WI38 (cell line): ENCODE results near the gene THEM5.

Experiments used
- H3K4me3 ChIP-seq: 2 replicates; pipeline ENCODE4 v1.5.1; 2011; ENCODE audit warnings: low read depth, mild to moderate bottlenecking, control low read depth, low read length
- TF ChIP-seq, protein P1 (sequence below): IDR thresholded peaks from 2 replicates; pipeline ENCODE4 v1.5.1; 2012; ENCODE audit warnings: low read depth, mild to moderate bottlenecking, control low read depth, low read length

Gene THEM5

DNA sequence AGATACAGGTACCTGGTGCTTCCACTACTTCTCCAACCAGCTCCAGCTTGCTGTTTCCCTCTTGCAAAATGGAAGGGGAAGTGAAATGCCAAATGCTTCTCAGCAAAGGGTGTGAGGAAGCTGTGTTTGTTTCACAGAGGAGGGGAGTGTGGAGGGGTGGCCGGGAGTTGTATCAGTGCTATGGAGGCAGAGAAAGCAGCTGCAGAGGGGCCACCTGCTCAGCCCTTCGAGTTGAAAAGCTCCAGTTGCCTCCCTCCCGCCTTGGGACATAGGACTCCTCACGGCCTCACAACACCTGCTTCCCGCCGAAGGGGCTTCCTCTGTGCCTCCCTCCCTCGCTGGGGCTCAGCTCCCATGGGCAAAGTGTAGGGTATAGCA lies 36.2 kb downstream of the THEM5 start:
- TF ChIP-seq, protein P1, sequence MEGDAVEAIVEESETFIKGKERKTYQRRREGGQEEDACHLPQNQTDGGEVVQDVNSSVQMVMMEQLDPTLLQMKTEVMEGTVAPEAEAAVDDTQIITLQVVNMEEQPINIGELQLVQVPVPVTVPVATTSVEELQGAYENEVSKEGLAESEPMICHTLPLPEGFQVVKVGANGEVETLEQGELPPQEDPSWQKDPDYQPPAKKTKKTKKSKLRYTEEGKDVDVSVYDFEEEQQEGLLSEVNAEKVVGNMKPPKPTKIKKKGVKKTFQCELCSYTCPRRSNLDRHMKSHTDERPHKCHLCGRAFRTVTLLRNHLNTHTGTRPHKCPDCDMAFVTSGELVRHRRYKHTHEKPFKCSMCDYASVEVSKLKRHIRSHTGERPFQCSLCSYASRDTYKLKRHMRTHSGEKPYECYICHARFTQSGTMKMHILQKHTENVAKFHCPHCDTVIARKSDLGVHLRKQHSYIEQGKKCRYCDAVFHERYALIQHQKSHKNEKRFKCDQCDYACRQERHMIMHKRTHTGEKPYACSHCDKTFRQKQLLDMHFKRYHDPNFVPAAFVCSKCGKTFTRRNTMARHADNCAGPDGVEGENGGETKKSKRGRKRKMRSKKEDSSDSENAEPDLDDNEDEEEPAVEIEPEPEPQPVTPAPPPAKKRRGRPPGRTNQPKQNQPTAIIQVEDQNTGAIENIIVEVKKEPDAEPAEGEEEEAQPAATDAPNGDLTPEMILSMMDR, result no peak
- no peak overlapping the region for H3K4me3 ChIP-seq

DNA sequence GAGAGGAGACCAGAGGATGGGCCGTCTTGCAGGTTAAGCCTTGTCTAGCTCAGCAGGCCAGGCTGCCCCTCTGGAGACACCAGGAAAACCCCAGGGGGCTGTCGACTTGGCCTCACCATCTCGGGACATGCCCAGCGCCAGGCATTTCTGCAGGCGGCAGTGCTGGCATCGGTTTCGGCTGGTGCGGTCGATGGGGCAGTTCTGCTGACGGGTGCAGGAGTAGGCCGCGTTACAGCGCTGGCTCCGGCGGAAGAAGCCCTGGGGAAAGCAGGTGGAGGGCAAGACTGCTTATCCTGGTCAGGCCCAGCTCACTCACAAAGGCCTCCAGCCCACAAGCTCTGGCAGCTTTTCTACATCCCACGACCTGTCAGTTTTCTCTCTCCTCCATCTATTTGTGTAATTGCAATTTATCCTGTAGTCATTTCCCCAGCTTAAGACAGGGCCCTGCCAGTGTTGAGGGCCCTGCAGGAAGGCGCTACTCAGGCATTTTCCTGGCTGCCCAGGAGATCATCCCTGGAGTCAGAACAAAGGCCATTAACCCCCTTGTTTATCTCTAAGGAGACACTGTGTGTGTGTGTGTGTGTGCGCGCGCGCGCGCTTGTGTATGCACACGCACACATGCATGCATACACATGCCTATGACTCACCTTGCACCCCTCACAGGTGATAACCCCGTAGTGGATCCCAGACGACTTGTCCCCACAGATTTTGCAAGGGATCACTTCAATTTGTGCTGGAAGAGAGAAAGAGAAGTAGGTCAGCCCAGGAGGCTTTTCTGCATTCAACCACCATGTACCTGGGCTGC lies 36.8 kb downstream of the THEM5 start:
- H3K4me3 ChIP-seq, result no peak overlapping the region
- TF ChIP-seq, protein P1, result no peak

DNA sequence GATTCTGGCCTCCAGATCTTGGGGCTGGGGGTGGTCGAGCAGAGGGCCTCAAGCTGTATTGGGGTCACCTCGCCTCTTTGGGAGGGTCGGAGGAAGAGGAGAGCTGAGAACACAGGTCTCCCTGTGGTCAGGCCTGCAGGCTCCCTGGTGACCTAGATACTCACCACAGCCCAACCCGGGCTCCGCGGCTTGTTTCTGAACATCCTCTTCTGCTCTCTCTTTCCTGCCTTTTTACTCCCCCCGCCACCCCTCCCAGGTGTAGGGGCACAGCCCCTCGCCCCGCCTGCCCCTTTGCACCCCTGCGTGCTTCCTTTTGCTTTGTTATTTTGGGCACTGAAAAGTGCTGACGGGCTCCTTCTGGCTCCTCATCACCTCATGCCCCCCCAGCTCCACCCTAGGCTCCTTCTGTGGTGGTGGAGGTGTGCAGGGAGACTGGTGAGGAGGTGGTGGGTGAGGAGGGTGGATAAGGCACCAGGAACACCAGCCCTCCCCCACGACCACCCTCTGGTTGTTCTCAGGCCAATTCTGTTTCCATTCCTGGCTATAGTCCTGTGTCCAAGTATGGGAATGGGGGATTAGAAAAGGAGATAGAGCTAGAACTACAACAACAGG lies 37.7 kb downstream of the THEM5 start:
- no peak overlapping the region for H3K4me3 ChIP-seq
- TF ChIP-seq, protein P1, result no peak

DNA sequence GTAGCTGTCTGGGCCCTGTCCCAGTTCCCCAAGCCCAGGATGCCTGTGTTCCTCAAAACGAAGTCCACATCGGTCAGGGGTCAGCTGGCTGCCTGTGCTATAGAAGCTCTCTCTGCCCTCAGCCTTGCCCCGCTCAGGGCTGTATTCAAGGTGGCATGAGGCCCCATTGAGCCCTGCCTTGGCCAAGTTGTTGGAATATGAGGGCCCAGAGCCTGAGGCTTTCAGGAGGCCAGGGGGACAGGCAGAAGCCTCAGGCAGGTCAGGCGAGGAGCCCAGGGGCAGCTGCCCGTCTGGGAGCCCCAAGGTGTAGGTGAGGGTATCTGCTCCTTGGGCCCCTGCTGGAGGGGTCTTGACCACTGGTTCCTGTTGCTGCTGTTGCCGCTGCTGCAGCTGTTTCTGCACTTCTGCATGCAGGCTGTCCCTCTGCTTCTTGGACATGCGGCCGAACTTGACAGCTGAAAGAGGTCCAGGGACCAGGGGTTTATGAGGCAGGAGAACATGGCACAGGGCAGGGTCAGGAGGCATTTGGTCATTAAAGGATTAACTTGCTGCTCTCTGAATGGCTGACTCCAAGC lies 38.5 kb downstream of the THEM5 start:
- H3K4me3 ChIP-seq, result no peak overlapping the region
- TF ChIP-seq, protein P1, result no peak

DNA sequence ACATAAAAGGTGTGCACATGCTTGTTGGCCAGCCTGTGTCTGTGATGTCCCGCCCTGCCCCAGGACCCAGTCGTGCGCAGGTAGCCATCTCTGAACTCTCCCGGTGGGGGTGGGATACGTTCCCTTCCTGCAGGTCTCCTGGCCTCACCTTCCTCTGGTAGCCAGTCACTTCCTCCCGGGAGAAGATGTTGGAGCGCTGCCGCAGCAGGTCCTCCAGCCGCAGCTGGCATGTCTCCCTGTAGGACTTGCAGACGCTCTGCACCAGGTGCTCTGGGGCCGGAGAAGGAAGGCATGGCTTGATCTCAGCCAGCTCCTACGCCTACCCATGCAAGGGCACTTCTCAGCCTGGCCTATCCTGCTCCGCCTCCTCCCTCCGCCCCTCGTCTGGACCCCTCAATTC lies 39.1 kb downstream of the THEM5 start:
- TF ChIP-seq, protein P1, result no peak
- H3K4me3 ChIP-seq, result no peak overlapping the region

DNA sequence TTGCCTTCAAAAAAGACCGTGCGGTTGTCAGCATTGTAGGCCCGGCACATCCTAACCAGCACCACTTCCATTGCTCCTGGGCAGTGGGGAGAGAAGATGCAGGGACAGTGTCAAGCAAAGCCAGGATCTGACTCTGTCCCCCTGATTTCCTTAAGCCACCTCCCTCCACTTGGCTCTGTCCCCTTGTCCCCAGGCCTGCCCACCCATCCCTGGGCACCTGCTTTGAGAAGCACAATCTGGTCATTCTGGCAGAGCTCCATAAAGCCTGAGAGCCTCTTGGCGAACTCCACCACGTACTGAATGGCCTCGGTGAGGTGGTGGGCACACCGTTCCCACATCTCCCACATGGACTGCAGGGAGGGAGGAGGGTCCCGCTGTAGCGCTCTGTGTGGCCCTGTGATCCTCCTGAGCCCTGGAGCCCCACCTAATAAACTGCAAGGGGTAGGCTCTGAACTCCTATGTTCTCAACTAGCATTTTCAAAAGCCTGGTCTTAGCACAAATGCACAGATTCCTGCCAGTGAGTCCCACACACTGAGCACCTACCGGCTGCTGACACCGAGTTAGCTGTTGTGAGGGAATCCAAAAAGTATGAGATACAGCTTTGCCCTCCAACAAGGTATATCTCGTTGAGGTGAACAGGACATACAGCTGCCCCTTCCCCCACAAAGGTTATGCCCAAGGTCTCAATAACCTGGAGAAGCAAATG lies 40.1 kb downstream of the THEM5 start:
- H3K4me3 ChIP-seq, result no peak overlapping the region
- TF ChIP-seq, protein P1, result no peak
